H9 (cell line): Measurements from ENCODE around the gene PYGB. TPM values are rescaled to one million over a fixed set of nuclear protein-coding genes. Genes with fewer than 3 reads are reported as not detected.

Source experiments
- DNase-seq: peaks from one replicate; pipeline ENCODE4 v3.0.0-alpha.2; 2017
- H2AFZ ChIP-seq: one replicate; pipeline ENCODE4 v1.6.1; 2013; ENCODE audit warnings: mild to moderate bottlenecking, low read length, control low read depth, moderate library complexity
- H2AK5ac ChIP-seq: 2 replicates; pipeline ENCODE4 v1.6.1; 2013; ENCODE audit warnings: low read length, control low read depth, mixed read lengths; ENCODE audit not compliant: insufficient read length
- H2BK120ac ChIP-seq: one replicate; pipeline ENCODE4 v1.6.1; 2013; ENCODE audit warnings: low read depth, mild to moderate bottlenecking, low read length, control low read depth, inconsistent platforms; ENCODE audit not compliant: poor library complexity, severe bottlenecking
- H2BK12ac ChIP-seq: 2 replicates; pipeline ENCODE4 v1.6.1; 2013; ENCODE audit warnings: low read length, control low read depth, mixed read lengths, low read depth; ENCODE audit not compliant: insufficient read length
- H2BK15ac ChIP-seq: 2 replicates; pipeline ENCODE4 v1.6.1; 2013; ENCODE audit warnings: low read depth, low read length, control low read depth
- H2BK20ac ChIP-seq: one replicate; pipeline ENCODE4 v1.6.1; 2013; ENCODE audit warnings: low read depth, mild to moderate bottlenecking, low read length, control low read depth, inconsistent platforms; ENCODE audit not compliant: poor library complexity, severe bottlenecking
- H2BK5ac ChIP-seq: 2 replicates; pipeline ENCODE4 v1.6.1; 2013; ENCODE audit warnings: low read length, control low read depth, mixed read lengths; ENCODE audit not compliant: insufficient read length
- H3K14ac ChIP-seq: 2 replicates; pipeline ENCODE4 v1.6.1; 2013; ENCODE audit warnings: low read length, control low read depth; ENCODE audit not compliant: insufficient read depth
- H3K18ac ChIP-seq: 2 replicates; pipeline ENCODE4 v1.6.1; 2013; ENCODE audit warnings: low read depth, mild to moderate bottlenecking, mixed read lengths, low read length, control low read depth; ENCODE audit not compliant: insufficient read length
- H3K23ac ChIP-seq: 2 replicates; pipeline ENCODE4 v1.6.1; 2013; ENCODE audit warnings: low read length, control low read depth, mixed read lengths, low read depth; ENCODE audit not compliant: insufficient read length
- H3K23me2 ChIP-seq: 2 replicates; pipeline ENCODE4 v1.6.1; 2013; ENCODE audit warnings: low read depth, mild to moderate bottlenecking, mixed read lengths, low read length, control low read depth; ENCODE audit not compliant: insufficient read length, poor library complexity, severe bottlenecking
- H3K27ac ChIP-seq: 2 replicates; pipeline ENCODE4 v1.5.1; 2013; ENCODE audit warnings: low read length, control low read depth, mixed read lengths, low read depth; ENCODE audit not compliant: insufficient read length
- H3K27me3 ChIP-seq: 2 replicates; pipeline ENCODE4 v1.6.1; 2013; ENCODE audit warnings: low read length, control low read depth, inconsistent platforms; ENCODE audit not compliant: insufficient read depth
- H3K4ac ChIP-seq: 2 replicates; pipeline ENCODE4 v1.6.1; 2013; ENCODE audit warnings: low read depth, mild to moderate bottlenecking, control low read depth, inconsistent platforms, low read length, moderate library complexity
- H3K4me1 ChIP-seq: 2 replicates; pipeline ENCODE4 v1.6.1; 2013; ENCODE audit warnings: low read length, control low read depth, inconsistent platforms; ENCODE audit not compliant: insufficient read depth
- H3K4me2 ChIP-seq: 2 replicates; pipeline ENCODE4 v1.6.1; 2013; ENCODE audit warnings: low read length, control low read depth, mixed read lengths; ENCODE audit not compliant: insufficient read length, insufficient read depth
- H3K56ac ChIP-seq: 2 replicates; pipeline ENCODE4 v1.6.1; 2013; ENCODE audit warnings: low read depth, mild to moderate bottlenecking, mixed read lengths, low read length, control low read depth; ENCODE audit not compliant: insufficient read length
- H3K79me1 ChIP-seq: 2 replicates; pipeline ENCODE4 v1.6.1; 2013; ENCODE audit warnings: low read depth, mild to moderate bottlenecking, moderate library complexity, low read length, control low read depth, inconsistent platforms; ENCODE audit not compliant: insufficient read depth, poor library complexity, severe bottlenecking
- H3K79me2 ChIP-seq: 2 replicates; pipeline ENCODE4 v1.6.1; 2013; ENCODE audit warnings: low read length, control low read depth, inconsistent platforms; ENCODE audit not compliant: insufficient read depth
- H3K9ac ChIP-seq: 2 replicates; pipeline ENCODE4 v1.6.1; 2013; ENCODE audit warnings: low read length, control low read depth, mixed read lengths; ENCODE audit not compliant: insufficient read length; ENCODE audit errors: extremely low read depth
- H3K9me3 ChIP-seq: one replicate; pipeline ENCODE4 v1.6.1; 2013; ENCODE audit warnings: low read depth, low read length, inconsistent platforms; ENCODE audit not compliant: control insufficient read depth
- H3T11ph ChIP-seq: one replicate; pipeline ENCODE4 v1.6.1; 2013; ENCODE audit warnings: mild to moderate bottlenecking, low read length, control low read depth, inconsistent platforms
- H4K20me1 ChIP-seq: one replicate; pipeline ENCODE4 v1.6.1; 2013; ENCODE audit not compliant: control insufficient read depth, insufficient read length, insufficient read depth
- H4K5ac ChIP-seq: 2 replicates; pipeline ENCODE4 v1.6.1; 2013; ENCODE audit warnings: low read depth, mild to moderate bottlenecking, mixed read lengths, low read length, control low read depth; ENCODE audit not compliant: insufficient read length
- H4K8ac ChIP-seq: replicated peaks from 2 replicates; pipeline ENCODE4 v1.6.1; 2013; ENCODE audit warnings: low read length, control low read depth, mixed read lengths, low read depth; ENCODE audit not compliant: insufficient read length
- H4K91ac ChIP-seq: 2 replicates; pipeline ENCODE4 v1.6.1; 2013; ENCODE audit warnings: low read depth, mild to moderate bottlenecking, moderate library complexity, mixed read lengths, low read length, control low read depth; ENCODE audit not compliant: insufficient read length
- H3K27ac Mint-ChIP-seq, 3 experiments: 2 replicates in 2 of 3; 3 replicates in 1 of 3; pipeline ENCODE4 v1.8.0; 2020 to 2021; ENCODE audit warnings: mixed read lengths in 3 of 3, mild to moderate bottlenecking in 1 of 3, moderate library complexity in 1 of 3
- H3K27me3 Mint-ChIP-seq: 2 replicates; pipeline ENCODE4 v1.8.0; 2021; ENCODE audit warnings: low read depth, mild to moderate bottlenecking, moderate library complexity, mixed read lengths
- H3K36me3 Mint-ChIP-seq, 3 experiments: 2 replicates in 2 of 3; 3 replicates in 1 of 3; pipeline ENCODE4 v1.8.0; 2020 to 2021; ENCODE audit warnings: low read depth in 3 of 3, mixed read lengths in 3 of 3; ENCODE audit not compliant: insufficient read depth in 1 of 3
- H3K4me1 Mint-ChIP-seq, 2 experiments: 2 replicates each; pipeline ENCODE4 v1.8.0; 2020; ENCODE audit warnings: mixed read lengths in 2 of 2
- H3K4me3 Mint-ChIP-seq, 2 experiments: 2 replicates in 1 of 2; 3 replicates in 1 of 2; pipeline ENCODE4 v1.8.0; 2020 to 2021; ENCODE audit warnings: mild to moderate bottlenecking in 2 of 2, mixed read lengths in 2 of 2, moderate library complexity in 1 of 2
- H3K9me3 Mint-ChIP-seq, 2 experiments: 2 replicates in 1 of 2; 3 replicates in 1 of 2; pipeline ENCODE4 v1.8.0; 2020; ENCODE audit warnings: mild to moderate bottlenecking in 2 of 2, mixed read lengths in 2 of 2, moderate library complexity in 1 of 2
- WGBS: extraction: QIAGEN DNeasy Blood & Tissue Kit; methylation state at CpG from one replicate; pipeline ENCODE4 v1.1.7; 2013; ENCODE audit warnings: missing lambda C conversion rate, low lambda C conversion rate, mixed read lengths; ENCODE audit not compliant: insufficient read length; ENCODE audit errors: extremely low coverage; 5-methylcytosine and 5-hydroxymethylcytosine counted together
- total RNA-seq: library from RNA; stranded (reverse); gene quantifications from 2 replicates; pipeline ENCODE4 v1.2.1, GENCODE V29; 2021
- TF ChIP-seq, protein P1 (sequence below): fragments of 200-600 bp; sonication (generic); conservative IDR thresholded peaks from 3 replicates; pipeline ENCODE4 v1.8.0; 2021; ENCODE audit warnings: antibody characterized with exemption, mild to moderate bottlenecking

The PYGB gene
- total RNA-seq, 1 experiment from 2014 or later, result 46.9 TPM

DNA sequence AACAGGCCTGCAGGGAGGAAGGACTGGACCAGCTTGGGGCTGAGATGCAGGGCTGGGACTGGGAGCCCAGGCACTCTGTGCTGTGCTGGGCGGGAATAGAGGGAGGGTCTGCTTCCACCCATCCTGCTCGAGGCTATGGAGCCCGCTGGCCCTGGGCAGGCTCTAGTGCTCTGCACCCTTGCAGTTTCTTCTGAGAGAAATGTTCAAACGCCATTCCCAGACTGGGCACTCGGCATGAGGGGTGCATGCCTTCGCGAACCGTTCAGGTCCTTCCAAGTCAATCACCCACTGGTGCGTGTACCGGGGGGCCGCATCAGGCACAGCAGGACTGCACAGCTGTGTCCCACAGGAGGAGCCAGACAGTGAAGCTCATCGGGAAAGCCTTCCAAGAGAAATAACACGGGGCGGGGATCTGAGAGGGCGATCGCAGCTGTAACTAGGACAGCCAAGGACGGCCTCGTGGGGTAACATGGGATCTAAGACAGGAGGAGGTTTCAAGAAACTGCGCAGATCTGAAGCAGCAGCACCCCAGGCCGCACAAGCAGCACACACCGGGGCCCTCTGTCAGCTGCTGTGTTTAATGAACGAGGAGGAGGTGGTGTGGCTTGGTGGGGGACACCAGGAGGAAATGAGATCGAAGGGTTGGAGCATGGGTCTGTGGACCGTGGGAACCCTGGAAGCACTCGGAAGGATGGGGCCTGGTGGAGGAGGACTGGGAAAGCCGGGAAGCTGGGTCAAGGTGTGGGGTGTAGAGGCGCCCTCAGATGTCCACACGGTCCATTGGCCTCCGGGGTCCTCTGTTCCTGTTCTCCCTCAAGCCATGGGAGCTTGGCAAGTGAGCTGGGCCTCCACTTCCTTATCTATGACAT, 26.1 kb upstream of the PYGB start:
- H2AFZ ChIP-seq, result no peak overlapping the region
- no peak overlapping the region for H2BK15ac ChIP-seq
- TF ChIP-seq, protein P1, sequence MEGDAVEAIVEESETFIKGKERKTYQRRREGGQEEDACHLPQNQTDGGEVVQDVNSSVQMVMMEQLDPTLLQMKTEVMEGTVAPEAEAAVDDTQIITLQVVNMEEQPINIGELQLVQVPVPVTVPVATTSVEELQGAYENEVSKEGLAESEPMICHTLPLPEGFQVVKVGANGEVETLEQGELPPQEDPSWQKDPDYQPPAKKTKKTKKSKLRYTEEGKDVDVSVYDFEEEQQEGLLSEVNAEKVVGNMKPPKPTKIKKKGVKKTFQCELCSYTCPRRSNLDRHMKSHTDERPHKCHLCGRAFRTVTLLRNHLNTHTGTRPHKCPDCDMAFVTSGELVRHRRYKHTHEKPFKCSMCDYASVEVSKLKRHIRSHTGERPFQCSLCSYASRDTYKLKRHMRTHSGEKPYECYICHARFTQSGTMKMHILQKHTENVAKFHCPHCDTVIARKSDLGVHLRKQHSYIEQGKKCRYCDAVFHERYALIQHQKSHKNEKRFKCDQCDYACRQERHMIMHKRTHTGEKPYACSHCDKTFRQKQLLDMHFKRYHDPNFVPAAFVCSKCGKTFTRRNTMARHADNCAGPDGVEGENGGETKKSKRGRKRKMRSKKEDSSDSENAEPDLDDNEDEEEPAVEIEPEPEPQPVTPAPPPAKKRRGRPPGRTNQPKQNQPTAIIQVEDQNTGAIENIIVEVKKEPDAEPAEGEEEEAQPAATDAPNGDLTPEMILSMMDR, result no peak
- no peaks in the 10 kb centered on the region for H4K20me1 ChIP-seq
- no peak overlapping the region for H2BK20ac ChIP-seq
- no peak overlapping the region for H3K27ac ChIP-seq
- no peak overlapping the region for H3K23ac ChIP-seq
- H2AK5ac ChIP-seq, result no peak overlapping the region
- H3K4me3 Mint-ChIP-seq, result no peak overlapping the region; a peak in 1 of 5 replicates
- H3K9me3 Mint-ChIP-seq, result no peaks in the 10 kb centered on the region
- H3K9me3 ChIP-seq, result no peaks in the 10 kb centered on the region
- H2BK5ac ChIP-seq, result no peak overlapping the region
- no peak overlapping the region for H3K56ac ChIP-seq
- no peaks in the 10 kb centered on the region for H3K27me3 Mint-ChIP-seq
- no peaks in the 10 kb centered on the region for H3K23me2 ChIP-seq
- H2BK120ac ChIP-seq, result no peak overlapping the region
- no peak overlapping the region for H3K9ac ChIP-seq
- peaks cover 3 to 36% (median 4%) of the 10 kb centered on the region in 3 experiments; a peak in 6 of 7 replicates for H3K36me3 Mint-ChIP-seq
- no peaks in the 10 kb centered on the region for H3K79me1 ChIP-seq
- H3K18ac ChIP-seq, result no peak overlapping the region
- H4K5ac ChIP-seq, result no peak overlapping the region
- H4K8ac ChIP-seq, result no peak overlapping the region
- no peaks in the 10 kb centered on the region for H3K4me1 ChIP-seq
- no peak overlapping the region for H3K4me2 ChIP-seq
- H3K4ac ChIP-seq, result no peak overlapping the region
- DNase-seq, result no peak
- H2BK12ac ChIP-seq, result no peak overlapping the region
- WGBS, result no CpG with 5 or more reads among the region's 29 CpGs
- no peaks in the 10 kb centered on the region for H3K27me3 ChIP-seq
- H3K4me1 Mint-ChIP-seq, result peaks cover 13 to 16% of the 10 kb centered on the region in 2 experiments
- H3K14ac ChIP-seq, result no peak overlapping the region; the same call in 1 of the 2 replicates
- H3K27ac Mint-ChIP-seq, result peak overlapping the region; percentile 60 to 93 (median 92); a peak in 6 of 7 replicates
- H4K91ac ChIP-seq, result no peak overlapping the region
- no peaks in the 10 kb centered on the region for H3K79me2 ChIP-seq
- H3T11ph ChIP-seq, result no peak overlapping the region
